Naive thymus-derived CD8-positive, alpha-beta T cell (primary cell): ENCODE results near the gene CUX1. TPM values are rescaled to one million over a fixed set of nuclear protein-coding genes. Genes with fewer than 3 reads are reported as not detected.

Experiments
- ATAC-seq, 2 donors: fragments of 150-1000 bp; cut with Tn5 transposase in 1 of 2; sonication (Bioruptor Pico), chemical (Tn5 transposase) in 1 of 2; 1 replicate in 1 of 2; 2 replicates in 1 of 2; pipeline ENCODE4 v1.10.0; 2021; ENCODE audit warnings: mild to moderate bottlenecking in 2 of 2, moderate library complexity in 2 of 2
- POLR2A ChIA-PET: fragments of 350-600 bp; sonication (Branson Sonifier 250); formaldehyde crosslinking; loops from one replicate; lab custom pipeline; 2021; ENCODE audit warnings: antibody characterized with exemption; lab: Charles Lee
- DNase-seq, 10 donors: peaks; one replicate each; pipeline versions ENCODE4 v3.0.0 to v3.0.0-alpha.2; 2020 to 2022
- H3K27ac Mint-ChIP-seq, 10 donors: one replicate each; pipeline ENCODE4 v1.8.0; 2020 to 2022; ENCODE audit warnings: mild to moderate bottlenecking in 10 of 10, mixed read lengths in 10 of 10, moderate library complexity in 4 of 10, inconsistent platforms in 1 of 10
- H3K27me3 Mint-ChIP-seq, 5 donors: one replicate each; pipeline ENCODE4 v1.8.0; 2021 to 2022; ENCODE audit warnings: mixed read lengths in 5 of 5
- H3K36me3 Mint-ChIP-seq, 3 donors: one replicate each; pipeline ENCODE4 v1.8.0; 2020 to 2022; ENCODE audit warnings: mixed read lengths in 3 of 3, mild to moderate bottlenecking in 2 of 3, inconsistent platforms in 1 of 3
- H3K4me1 Mint-ChIP-seq, 4 donors: one replicate each; pipeline ENCODE4 v1.8.0; 2021 to 2022; ENCODE audit warnings: mixed read lengths in 4 of 4
- H3K4me3 Mint-ChIP-seq, 10 donors: one replicate each; pipeline ENCODE4 v1.8.0; 2020 to 2022; ENCODE audit warnings: mild to moderate bottlenecking in 10 of 10, mixed read lengths in 10 of 10, moderate library complexity in 6 of 10, inconsistent platforms in 1 of 10
- H3K9me3 Mint-ChIP-seq, 9 donors: one replicate each; pipeline ENCODE4 v1.8.0; 2020 to 2022; ENCODE audit warnings: mixed read lengths in 9 of 9, mild to moderate bottlenecking in 3 of 9, inconsistent platforms in 1 of 9, moderate library complexity in 1 of 9
- polyA plus RNA-seq, 3 donors: library from polyadenylated mRNA; unstranded; fragments of 300-500 nt; fragmentation: Illumina TruSeq; gene quantifications; one replicate each; pipeline ENCODE4 v1.2.3, GENCODE V29; 2021
- total RNA-seq, 8 experiments: library from RNA in 2 of 8; stranded (reverse) in 2 of 8; gene quantifications; one replicate each; pipeline ENCODE4 v1.2.3 and lab custom pipeline; 2021 to 2026

CUX1 gene
- total and polyA plus RNA-seq, 5 experiments from 2014 or later = 10.3 to 66.2 (median 24.1) TPM

GRCh38 chr7:101947899-101948298 lies 130.5 kb downstream of the CUX1 start:
- DNase-seq (no peak), ATAC-seq (no peak)
- Mint-ChIP-seq H3K27ac (no peak overlapping the region), H3K27me3 (no peaks in the 10 kb centered on the region), H3K9me3 (no peaks in the 10 kb centered on the region), H3K36me3 (peaks cover 0 to 3% (median 2%) of the 10 kb centered on the region in 3 donors), H3K4me1 (peaks cover 4 to 17% (median 10%) of the 10 kb centered on the region in 4 donors), H3K4me3 (no peak overlapping the region)
- POLR2A ChIA-PET = no interaction called here

DNA sequence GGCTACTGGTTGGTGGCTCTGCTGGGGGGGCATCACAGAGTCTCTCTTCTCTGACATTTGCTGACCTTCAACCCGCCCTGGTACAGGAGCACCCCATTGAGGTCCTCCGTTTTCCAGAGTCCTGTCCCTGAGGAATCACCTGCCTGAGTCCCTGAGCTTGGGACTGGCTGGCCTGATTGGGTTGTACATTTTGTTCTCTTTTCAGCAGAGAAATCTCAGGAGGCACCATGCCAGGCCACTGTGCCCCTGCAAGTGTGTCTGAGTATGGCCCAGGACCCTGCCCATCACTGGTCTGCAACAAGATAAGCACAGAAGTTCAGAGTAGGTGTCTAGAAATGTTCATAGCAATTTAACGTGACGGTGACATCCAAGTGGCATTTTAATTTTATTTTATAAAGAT lies 131.2 kb downstream of the CUX1 start:
- ATAC-seq (no peak), DNase-seq (no peak)
- Mint-ChIP-seq H3K27ac (no peak overlapping the region), H3K36me3 (peaks cover 0 to 10% (median 2%) of the 10 kb centered on the region in 3 donors), H3K4me1 (peaks cover 10 to 22% (median 11%) of the 10 kb centered on the region in 4 donors), H3K4me3 (no peak overlapping the region), H3K27me3 (no peaks in the 10 kb centered on the region), H3K9me3 (no peaks in the 10 kb centered on the region)
- POLR2A ChIA-PET = no interaction called here

GRCh38 chr7:101950450-101951119 lies 133.2 kb downstream of the CUX1 start:
- Mint-ChIP-seq H3K27ac (peak overlapping the region in 1 of 10 donors; percentile 56), H3K27me3 (no peaks in the 10 kb centered on the region), H3K4me3 (no peak overlapping the region), H3K36me3 (peaks cover 0 to 10% (median 2%) of the 10 kb centered on the region in 3 donors), H3K4me1 (peaks cover 16 to 34% (median 22%) of the 10 kb centered on the region in 4 donors), H3K9me3 (no peaks in the 10 kb centered on the region)
- POLR2A ChIA-PET = no interaction called here
- DNase-seq (no peak), ATAC-seq (no peak)

DNA sequence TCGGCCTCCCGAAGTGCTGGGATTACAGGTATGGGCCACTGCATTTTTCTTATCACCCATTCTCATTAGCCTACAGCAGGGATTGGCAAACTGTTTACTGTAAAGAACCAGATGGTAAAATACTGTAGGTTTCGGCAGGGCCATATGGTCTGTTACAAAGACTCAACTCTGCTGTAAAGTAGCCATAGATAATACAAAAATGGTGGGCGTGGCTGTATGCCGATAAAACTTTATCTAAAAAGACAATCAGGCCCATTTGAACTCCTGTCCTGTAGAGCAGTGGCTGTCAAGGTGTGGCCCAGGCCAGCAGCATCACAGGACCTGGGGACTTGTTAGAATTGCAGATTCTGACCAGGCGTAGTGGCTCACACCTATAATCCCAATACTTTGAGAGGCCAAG lies 134.3 kb downstream of the CUX1 start:
- Mint-ChIP-seq H3K9me3 (no peaks in the 10 kb centered on the region), H3K4me1 (peaks cover 11 to 27% (median 23%) of the 10 kb centered on the region in 4 donors), H3K27ac (no peak overlapping the region), H3K36me3 (peaks cover 0 to 10% (median 2%) of the 10 kb centered on the region in 3 donors), H3K4me3 (no peak overlapping the region), H3K27me3 (no peaks in the 10 kb centered on the region)
- DNase-seq (no peak), ATAC-seq (no peak)
- POLR2A ChIA-PET = no interaction called here

DNA sequence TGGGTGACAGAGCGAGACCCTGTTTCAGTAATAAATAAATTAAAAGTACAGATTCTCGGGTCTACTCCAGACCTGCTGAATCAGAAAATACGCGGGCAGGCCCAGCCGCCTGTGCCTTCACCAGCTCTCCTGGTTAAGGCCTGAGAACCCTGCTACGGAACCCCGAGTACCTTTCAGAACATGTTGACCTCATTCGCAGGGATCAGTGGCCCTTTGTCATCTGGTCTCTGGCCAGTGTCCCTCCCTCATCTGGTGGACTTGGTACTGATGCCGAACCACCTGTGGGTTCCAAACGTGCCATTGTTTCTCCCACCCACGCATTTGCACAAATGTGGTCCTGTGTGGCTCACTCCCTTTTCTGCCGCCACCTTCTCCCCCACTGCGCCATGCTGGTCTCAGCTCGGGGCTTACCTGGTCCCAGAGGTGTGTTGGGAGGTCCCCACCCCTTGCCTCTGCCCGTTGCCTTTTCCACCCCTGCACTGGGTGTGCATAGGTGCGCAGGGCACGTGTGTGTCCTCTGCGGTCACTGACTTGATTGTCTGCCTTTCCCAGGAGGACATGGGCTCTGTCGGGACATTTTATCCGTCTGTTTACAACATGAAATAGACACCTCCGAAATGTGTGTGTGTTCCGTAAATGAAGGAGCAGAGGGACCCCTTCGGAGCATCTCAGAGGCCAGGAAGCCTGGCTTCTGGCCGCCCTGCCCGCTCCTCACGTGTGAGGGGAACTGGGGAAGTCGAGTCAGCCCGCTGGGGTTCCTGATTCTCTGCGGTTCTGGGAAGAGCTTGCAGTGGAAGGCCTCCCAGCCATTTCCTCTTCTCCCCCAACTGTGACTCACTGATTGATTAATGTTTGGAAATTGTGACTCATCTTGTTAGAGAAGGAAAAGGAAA lies 135.2 kb downstream of the CUX1 start:
- ATAC-seq (no peak), DNase-seq (no peak)
- Mint-ChIP-seq H3K4me3 (no peak overlapping the region), H3K9me3 (no peaks in the 10 kb centered on the region), H3K27ac (no peak overlapping the region), H3K36me3 (peaks cover 0 to 10% (median 2%) of the 10 kb centered on the region in 3 donors), H3K4me1 (peaks cover 11 to 31% (median 26%) of the 10 kb centered on the region in 4 donors), H3K27me3 (no peaks in the 10 kb centered on the region)
- POLR2A ChIA-PET = no interaction called here

DNA sequence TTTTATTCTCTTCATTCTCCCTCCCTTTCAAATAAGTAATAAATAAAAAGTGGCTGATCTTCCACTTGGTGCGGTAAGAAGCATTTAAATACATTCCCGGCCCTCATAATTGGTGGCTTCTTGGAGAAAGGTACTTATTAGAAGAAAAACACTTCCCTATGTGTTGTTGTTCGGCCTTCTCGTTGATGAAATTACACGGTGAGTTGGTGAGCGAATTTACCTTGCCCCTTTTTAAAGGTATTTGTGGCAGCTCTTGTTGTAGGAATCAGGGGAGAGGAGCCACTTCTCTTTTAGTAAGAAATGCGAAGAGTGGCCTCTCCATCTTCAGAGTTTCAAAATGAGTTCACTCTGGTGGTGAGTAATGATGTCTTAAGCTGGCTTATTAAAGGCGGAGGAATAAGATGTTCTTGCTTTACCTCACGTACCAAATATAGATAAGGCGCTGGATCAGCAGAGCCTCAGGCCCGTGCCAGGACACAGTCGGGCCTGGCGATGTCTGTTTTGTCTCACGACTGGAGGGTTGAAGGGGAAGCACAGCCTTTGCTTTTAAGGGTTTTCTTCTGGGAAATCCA lies 135.9 kb downstream of the CUX1 start:
- POLR2A ChIA-PET = no interaction called here
- Mint-ChIP-seq H3K4me1 (peaks cover 13 to 35% (median 27%) of the 10 kb centered on the region in 4 donors), H3K27me3 (no peaks in the 10 kb centered on the region), H3K4me3 (no peak overlapping the region), H3K27ac (no peak overlapping the region), H3K9me3 (no peaks in the 10 kb centered on the region), H3K36me3 (peaks cover 0 to 13% (median 2%) of the 10 kb centered on the region in 3 donors)
- ATAC-seq (no peak), DNase-seq (no peak)

- Mint-ChIP-seq H3K4me1 (peaks cover 16 to 35% (median 29%) of the 10 kb centered on the region in 4 donors), H3K9me3 (no peaks in the 10 kb centered on the region), H3K27me3 (no peaks in the 10 kb centered on the region), H3K36me3 (peaks cover 0 to 13% (median 2%) of the 10 kb centered on the region in 3 donors), H3K27ac (peak overlapping the region in 1 of 10 donors; percentile 4), H3K4me3 (no peak overlapping the region)
- ATAC-seq (no peak), DNase-seq (no peak)
- POLR2A ChIA-PET = no interaction called here
These were observed 137.1 kb downstream of the CUX1 start for GRCh38 chr7:101954499-101954898.

GRCh38 chr7:101956130-101956529 lies 138.7 kb downstream of the CUX1 start:
- H3K36me3 Mint-ChIP-seq = peaks cover 0 to 13% (median 1%) of the 10 kb centered on the region in 3 donors
- H3K4me3 Mint-ChIP-seq = no peak overlapping the region
- no peaks in the 10 kb centered on the region for H3K9me3 Mint-ChIP-seq
- H3K4me1 Mint-ChIP-seq = peaks cover 17 to 44% (median 30%) of the 10 kb centered on the region in 4 donors
- H3K27me3 Mint-ChIP-seq = no peaks in the 10 kb centered on the region
- POLR2A ChIA-PET = interaction anchor here (0.6 kb wide), 1 partner anchor 247 kb away, joined by 3 read pairs; no protein-coding TSS in a partner anchor
- ATAC-seq (no peak), DNase-seq (no peak)
- H3K27ac Mint-ChIP-seq = no peak overlapping the region

GRCh38 chr7:101957744-101958525 lies 140.5 kb downstream of the CUX1 start:
- ATAC-seq = no peak
- POLR2A ChIA-PET = no interaction called here
- H3K4me1 Mint-ChIP-seq = peaks cover 18 to 47% (median 30%) of the 10 kb centered on the region in 4 donors
- no peak for DNase-seq
- no peaks in the 10 kb centered on the region for H3K27me3 Mint-ChIP-seq
- H3K4me3 Mint-ChIP-seq = no peak overlapping the region
- H3K27ac Mint-ChIP-seq = peak overlapping the region in 1 of 10 donors; percentile 46
- H3K9me3 Mint-ChIP-seq = no peaks in the 10 kb centered on the region
- H3K36me3 Mint-ChIP-seq = peaks cover 0 to 9% (median 1%) of the 10 kb centered on the region in 3 donors

DNA sequence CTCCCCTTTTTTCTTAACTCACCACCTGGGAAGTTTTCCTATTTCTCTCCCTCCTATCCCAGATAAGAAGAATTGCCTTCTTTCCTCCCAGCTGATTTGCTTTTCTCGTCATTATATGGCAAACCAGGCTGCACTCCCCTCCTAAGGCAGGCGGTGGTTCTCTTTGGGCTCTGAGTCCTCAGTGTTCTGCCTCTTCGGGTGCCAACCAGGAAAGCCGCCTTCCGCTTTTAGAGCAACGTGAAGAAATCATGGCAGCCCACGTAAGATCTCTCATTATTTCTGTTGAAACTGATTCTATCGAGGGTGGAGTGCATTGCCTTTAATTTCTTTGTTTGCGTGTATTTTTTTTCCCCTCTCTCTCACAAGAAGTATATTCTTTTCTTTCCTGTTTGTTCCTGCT lies 141.9 kb downstream of the CUX1 start:
- Mint-ChIP-seq H3K4me3 (no peak overlapping the region), H3K36me3 (peaks cover 0 to 2% (median 1%) of the 10 kb centered on the region in 3 donors), H3K4me1 (peaks cover 21 to 45% (median 23%) of the 10 kb centered on the region in 4 donors), H3K9me3 (no peaks in the 10 kb centered on the region), H3K27me3 (no peaks in the 10 kb centered on the region), H3K27ac (peak overlapping the region in 1 of 10 donors; percentile 27)
- POLR2A ChIA-PET = no interaction called here
- ATAC-seq (no peak), DNase-seq (no peak)

DNA sequence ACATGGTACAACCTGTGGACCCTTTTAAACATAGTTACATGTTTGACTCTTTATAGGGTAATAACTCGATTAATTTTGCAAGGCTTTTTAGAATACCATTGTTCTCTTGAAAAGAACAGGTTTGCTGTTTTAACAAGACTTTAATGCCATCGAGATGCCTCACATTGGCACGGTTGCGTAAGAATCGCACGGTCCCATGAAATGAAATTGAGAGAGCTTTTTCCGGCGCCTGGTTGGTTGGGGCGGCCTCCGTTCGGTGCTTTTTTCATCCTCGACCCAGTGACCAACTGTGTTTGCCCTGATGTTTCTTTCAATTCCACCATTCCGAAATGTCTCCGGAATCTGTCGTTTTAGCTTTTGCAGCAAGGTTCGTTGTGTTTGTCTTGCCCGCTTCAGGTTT lies 142.4 kb downstream of the CUX1 start:
- no peak for DNase-seq
- H3K4me3 Mint-ChIP-seq = no peak overlapping the region
- ATAC-seq = no peak
- H3K27me3 Mint-ChIP-seq = no peaks in the 10 kb centered on the region
- no peak overlapping the region for H3K27ac Mint-ChIP-seq
- POLR2A ChIA-PET = no interaction called here
- H3K36me3 Mint-ChIP-seq = peaks cover 0 to 2% (median 1%) of the 10 kb centered on the region in 3 donors
- H3K9me3 Mint-ChIP-seq = no peaks in the 10 kb centered on the region
- H3K4me1 Mint-ChIP-seq = peaks cover 18 to 40% (median 21%) of the 10 kb centered on the region in 4 donors

DNA sequence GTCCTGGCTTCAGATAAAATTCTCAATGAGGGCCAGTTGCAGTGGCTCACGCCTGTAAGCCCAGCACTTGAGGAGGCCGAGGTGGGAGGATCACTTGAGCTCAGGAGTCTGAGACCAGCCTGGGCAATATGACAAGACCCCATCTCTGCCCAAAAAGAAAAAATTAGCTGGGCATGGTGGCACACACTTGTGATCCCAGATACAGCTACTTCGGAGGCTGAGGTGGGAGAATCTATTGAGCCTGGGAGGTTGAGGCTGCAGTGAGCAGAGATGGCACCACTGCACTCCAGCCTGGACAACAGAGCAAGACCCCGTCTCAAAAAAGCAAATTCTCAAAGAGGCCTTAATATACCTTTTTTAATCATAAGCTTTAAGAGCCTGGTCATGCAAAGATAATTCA lies 142.9 kb downstream of the CUX1 start:
- no peak overlapping the region for H3K27ac Mint-ChIP-seq
- no peak for ATAC-seq
- H3K27me3 Mint-ChIP-seq = no peaks in the 10 kb centered on the region
- DNase-seq = no peak
- H3K4me3 Mint-ChIP-seq = no peak overlapping the region
- H3K9me3 Mint-ChIP-seq = no peaks in the 10 kb centered on the region
- peaks cover 16 to 35% (median 19%) of the 10 kb centered on the region in 4 donors for H3K4me1 Mint-ChIP-seq
- POLR2A ChIA-PET = no interaction called here
- peaks cover 0 to 2% (median 1%) of the 10 kb centered on the region in 3 donors for H3K36me3 Mint-ChIP-seq
